SU-DHL-6 (cell line): ENCODE data around the gene TSPAN18.

Experiments used
- CTCF ChIP-seq: fragments of 200-600 bp; sonication (generic); IDR thresholded peaks from one replicate; pipeline ENCODE4 v1.5.1; 2017; ENCODE audit warnings: antibody characterized with exemption, mild to moderate bottlenecking, low read length, moderate library complexity; ENCODE audit not compliant: insufficient read depth, poor library complexity, severe bottlenecking
- EZH2phosphoT487 ChIP-seq: fragments of 200-600 bp; sonication (generic), shearing (Covaris generic); conservative IDR thresholded peaks from 2 replicates; pipeline ENCODE4 v1.6.1; 2018; ENCODE audit warnings: mild to moderate bottlenecking, antibody characterized with exemption, low read length, moderate library complexity, mixed read lengths

- TF ChIP-seq CTCF (no peak), EZH2phosphoT487 (no peak)
Observed at GRCh38 chr11:44754876-44755555, 28.3 kb downstream of the TSPAN18 start.
